Thoracic aorta (tissue), 2 donors: ENCODE data around the gene ELMO2. TPM values are rescaled to one million over a fixed set of nuclear protein-coding genes. Genes with fewer than 3 reads are reported as not detected.

Experiments used
- ATAC-seq: fragments of 150-250 bp; one replicate; pipeline ENCODE4 v1.8.0; 2017; ENCODE audit warnings: low read depth; ENCODE audit not compliant: insufficient number of reproducible peaks, low FRiP score
- DNase-seq: peaks from one replicate; pipeline ENCODE4 v3.0.0-alpha.2; 2020; ENCODE audit warnings: low spot score
- H3K27ac ChIP-seq, 2 donors: fragments of 200-600 bp; sonication (generic); 1 replicate in 1 of 2; 2 replicates in 1 of 2; pipeline ENCODE4 v1.5.1; 2016; ENCODE audit warnings: mild to moderate bottlenecking in 2 of 2, moderate library complexity in 2 of 2
- H3K27me3 ChIP-seq: fragments of 200-600 bp; sonication (generic); replicated peaks from 2 replicates; pipeline ENCODE4 v1.6.0; 2016; ENCODE audit warnings: mild to moderate bottlenecking; ENCODE audit not compliant: insufficient read depth
- H3K36me3 ChIP-seq: fragments of 200-600 bp; sonication (generic); one replicate; pipeline ENCODE4 v1.5.1; 2016
- H3K4me1 ChIP-seq, 2 donors: fragments of 200-600 bp; sonication (generic); 1 replicate in 1 of 2; 2 replicates in 1 of 2; pipeline versions ENCODE4 v1.5.1 to v1.6.0; 2016; ENCODE audit warnings: low read depth in 2 of 2, mild to moderate bottlenecking in 1 of 2; ENCODE audit not compliant: control insufficient read depth in 1 of 2
- H3K4me3 ChIP-seq: fragments of 200-600 bp; sonication (generic); 2 replicates; pipeline ENCODE4 v1.5.1; 2016; ENCODE audit warnings: mild to moderate bottlenecking
- H3K9me3 ChIP-seq: fragments of 200-600 bp; sonication (generic); 2 replicates; pipeline ENCODE4 v1.5.1; 2016
- CTCF ChIP-seq: fragments of 200-600 bp; sonication (generic); IDR thresholded peaks from one replicate; pipeline ENCODE4 v1.5.1; 2019; ENCODE audit warnings: antibody characterized with exemption
- total RNA-seq, 2 donors: library from RNA; depleted of rRNA; stranded (reverse); fragments of >200 nt; gene quantifications; one replicate each; pipeline versions ENCODE4 v1.1.0 to v1.2.3, GENCODE V29; 2016

The ELMO2 gene
- total RNA-seq, 2 donors from 2014 or later, result 50.1 to 55.2 TPM

GRCh38 chr20:46339037-46339436, 67.4 kb downstream of the ELMO2 start:
- Histone ChIP-seq H3K27me3 (peaks cover 10% of the 10 kb centered on the region), H3K27ac (no peak overlapping the region), H3K4me1 (peaks cover 0 to 12% of the 10 kb centered on the region in 2 donors), H3K4me3 (no peak overlapping the region), H3K36me3 (no peaks in the 10 kb centered on the region), H3K9me3 (no peaks in the 10 kb centered on the region)
- TF ChIP-seq CTCF, result no peak
- DNase-seq (no peak), ATAC-seq (no peak)

- H3K4me3 ChIP-seq, result no peak overlapping the region
- DNase-seq (no peak), ATAC-seq (no peak)
- TF ChIP-seq CTCF, result no peak
- H3K4me1 ChIP-seq, result no peaks in the 10 kb centered on the region
- no peaks in the 10 kb centered on the region for H3K36me3 ChIP-seq
- no peak overlapping the region for H3K27ac ChIP-seq
- no peaks in the 10 kb centered on the region for H3K9me3 ChIP-seq
- peaks cover 5% of the 10 kb centered on the region for H3K27me3 ChIP-seq
These were observed 69.7 kb downstream of the ELMO2 start for GRCh38 chr20:46336735-46337134.

- DNase-seq (no peak), ATAC-seq (no peak)
- no peak for TF ChIP-seq CTCF
- H3K27ac ChIP-seq, result no peak overlapping the region
- no peak overlapping the region for H3K4me3 ChIP-seq
- no peaks in the 10 kb centered on the region for H3K9me3 ChIP-seq
- no peaks in the 10 kb centered on the region for H3K4me1 ChIP-seq
- peaks cover 5% of the 10 kb centered on the region for H3K27me3 ChIP-seq
- H3K36me3 ChIP-seq, result no peaks in the 10 kb centered on the region
These were observed 72.0 kb downstream of the ELMO2 start for GRCh38 chr20:46334303-46334904.

GRCh38 chr20:46333161-46333991, 73.0 kb downstream of the ELMO2 start:
- no peak for DNase-seq
- no peaks in the 10 kb centered on the region for H3K36me3 ChIP-seq
- H3K27me3 ChIP-seq, result peaks cover 5% of the 10 kb centered on the region
- H3K27ac ChIP-seq, result no peak overlapping the region
- no peak overlapping the region for H3K4me3 ChIP-seq
- ATAC-seq, result no peak
- no peaks in the 10 kb centered on the region for H3K9me3 ChIP-seq
- no peaks in the 10 kb centered on the region for H3K4me1 ChIP-seq
- no peak for TF ChIP-seq CTCF

GRCh38 chr20:46332373-46333160, 73.8 kb downstream of the ELMO2 start:
- Histone ChIP-seq H3K9me3 (no peaks in the 10 kb centered on the region), H3K36me3 (no peaks in the 10 kb centered on the region), H3K4me3 (no peak overlapping the region), H3K27ac (no peak overlapping the region), H3K4me1 (no peaks in the 10 kb centered on the region), H3K27me3 (peaks cover 5% of the 10 kb centered on the region)
- ATAC-seq, result no peak
- DNase-seq, result no peak
- no peak for TF ChIP-seq CTCF
